ENCODE measurements around the gene CTF1.

CTF1 gene

DNA sequence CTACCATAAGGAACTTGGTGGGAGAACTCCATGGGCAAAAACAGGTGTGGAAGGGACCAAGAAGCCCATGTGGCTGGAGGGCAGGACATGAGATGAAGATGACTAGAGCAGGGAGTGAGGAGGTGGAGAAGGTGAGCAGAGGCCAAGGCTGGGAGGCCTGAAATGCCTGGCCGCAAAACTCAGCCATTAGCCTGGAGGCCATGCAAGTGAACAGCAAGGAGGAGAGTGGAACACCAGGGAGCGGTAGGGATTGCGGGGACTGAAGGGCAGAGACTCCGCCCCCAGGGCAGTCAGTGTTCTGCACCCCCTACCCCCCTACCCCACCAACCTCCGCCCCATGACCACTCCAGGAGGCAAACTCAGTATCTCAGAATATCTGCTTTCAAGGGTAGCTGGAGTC is 19.5 kb upstream of the CTF1 start:
- DNase-seq (ENCODE audit: low spot score), result no peak
- TF ChIP-seq, protein P1, sequence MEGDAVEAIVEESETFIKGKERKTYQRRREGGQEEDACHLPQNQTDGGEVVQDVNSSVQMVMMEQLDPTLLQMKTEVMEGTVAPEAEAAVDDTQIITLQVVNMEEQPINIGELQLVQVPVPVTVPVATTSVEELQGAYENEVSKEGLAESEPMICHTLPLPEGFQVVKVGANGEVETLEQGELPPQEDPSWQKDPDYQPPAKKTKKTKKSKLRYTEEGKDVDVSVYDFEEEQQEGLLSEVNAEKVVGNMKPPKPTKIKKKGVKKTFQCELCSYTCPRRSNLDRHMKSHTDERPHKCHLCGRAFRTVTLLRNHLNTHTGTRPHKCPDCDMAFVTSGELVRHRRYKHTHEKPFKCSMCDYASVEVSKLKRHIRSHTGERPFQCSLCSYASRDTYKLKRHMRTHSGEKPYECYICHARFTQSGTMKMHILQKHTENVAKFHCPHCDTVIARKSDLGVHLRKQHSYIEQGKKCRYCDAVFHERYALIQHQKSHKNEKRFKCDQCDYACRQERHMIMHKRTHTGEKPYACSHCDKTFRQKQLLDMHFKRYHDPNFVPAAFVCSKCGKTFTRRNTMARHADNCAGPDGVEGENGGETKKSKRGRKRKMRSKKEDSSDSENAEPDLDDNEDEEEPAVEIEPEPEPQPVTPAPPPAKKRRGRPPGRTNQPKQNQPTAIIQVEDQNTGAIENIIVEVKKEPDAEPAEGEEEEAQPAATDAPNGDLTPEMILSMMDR (IDR thresholded peaks at IDR 0.05; ENCODE audit: extremely low read depth, missing control alignments), result no peak

DNA sequence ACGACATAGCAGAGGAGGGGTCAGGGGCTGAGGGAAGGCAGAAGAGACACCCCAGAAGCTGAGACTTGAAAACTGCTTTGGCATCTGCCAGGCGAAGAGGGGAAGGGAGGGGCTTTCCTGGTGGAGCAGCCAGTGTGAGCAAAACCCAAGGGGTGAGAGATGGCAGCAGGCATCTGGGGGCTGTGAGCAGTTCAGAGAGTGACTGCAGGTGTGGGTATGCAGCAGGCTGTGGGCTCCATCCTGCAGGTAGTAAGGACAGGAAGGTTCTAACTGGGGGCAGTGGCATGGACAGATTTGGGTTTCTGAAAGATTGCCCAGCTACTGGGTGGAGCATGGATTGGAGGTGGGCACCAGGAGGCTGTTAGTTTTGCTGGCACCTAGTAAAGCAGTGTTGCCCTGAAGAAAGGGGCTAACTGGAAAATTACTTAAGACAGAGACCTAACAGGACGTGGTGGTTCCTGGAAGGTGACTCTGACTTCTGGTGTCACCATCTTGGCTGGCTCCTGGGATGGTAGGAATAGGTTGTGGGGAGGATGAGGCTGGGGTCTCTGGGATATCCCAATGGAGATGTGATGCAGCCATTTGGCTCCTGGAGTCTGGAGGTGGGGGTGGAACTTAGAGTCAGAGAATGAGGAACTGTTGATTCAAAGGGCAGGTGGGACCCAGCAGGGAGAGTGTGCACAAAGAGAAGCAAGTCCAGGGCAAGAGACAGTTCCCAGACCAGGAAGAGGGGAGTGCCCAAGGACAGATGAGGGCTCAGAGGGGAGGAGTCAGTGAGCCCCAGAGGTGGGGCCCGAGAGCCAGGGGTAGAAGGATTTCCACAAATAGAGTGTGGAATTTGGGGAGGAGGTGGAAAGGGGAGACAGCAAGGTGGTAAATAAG is 13.7 kb upstream of the CTF1 start:
- TF ChIP-seq, protein P1 (IDR thresholded peaks at IDR 0.05; ENCODE audit: extremely low read depth, missing control alignments), result no peak
- peak; percentile 1 for DNase-seq (ENCODE audit: low spot score)

DNA sequence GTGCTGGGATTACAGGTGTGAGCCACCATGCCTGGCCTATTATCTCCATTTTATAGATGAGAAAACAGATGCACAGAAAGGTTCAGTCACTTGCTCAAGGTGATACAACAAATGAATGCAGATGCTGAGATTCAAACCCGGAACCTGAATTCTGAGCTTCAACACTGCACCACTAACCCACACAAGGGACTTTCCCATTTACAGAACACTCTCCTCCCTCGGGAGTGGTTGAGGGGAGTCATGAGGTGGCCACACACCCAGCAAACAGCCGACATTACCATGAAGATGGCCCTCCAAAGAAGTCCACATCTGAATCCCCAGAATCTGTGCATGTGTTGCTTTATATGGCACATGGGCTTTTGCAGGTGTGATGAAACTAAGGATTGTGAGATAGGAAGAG is 11.7 kb upstream of the CTF1 start:
- peak; percentile 58 for DNase-seq (ENCODE audit: low spot score)
- TF ChIP-seq, protein P1 (IDR thresholded peaks at IDR 0.05; ENCODE audit: extremely low read depth, missing control alignments), result no peak

DNA sequence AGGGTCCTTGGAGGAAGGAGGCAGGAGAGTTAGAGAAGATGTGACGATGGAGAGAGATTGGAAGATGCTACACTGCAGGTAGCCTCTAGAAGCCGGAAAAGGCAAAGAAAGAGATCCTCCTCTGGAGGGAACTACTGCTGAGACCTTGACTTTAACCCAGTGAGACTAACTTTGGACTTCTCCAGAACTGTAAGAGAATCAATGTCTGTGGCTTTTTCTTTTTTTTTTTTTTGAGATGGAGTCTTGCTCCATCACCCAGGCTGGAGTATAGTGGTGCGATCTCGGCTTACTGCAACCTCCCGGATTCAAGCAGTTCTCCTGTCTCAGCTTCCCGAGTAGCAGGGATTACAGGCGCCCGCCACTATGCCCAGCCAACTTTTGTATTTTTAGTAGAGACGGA is 11.2 kb upstream of the CTF1 start:
- TF ChIP-seq, protein P1 (IDR thresholded peaks at IDR 0.05; ENCODE audit: extremely low read depth, missing control alignments), result no peak
- DNase-seq (ENCODE audit: low spot score), result no peak

DNA sequence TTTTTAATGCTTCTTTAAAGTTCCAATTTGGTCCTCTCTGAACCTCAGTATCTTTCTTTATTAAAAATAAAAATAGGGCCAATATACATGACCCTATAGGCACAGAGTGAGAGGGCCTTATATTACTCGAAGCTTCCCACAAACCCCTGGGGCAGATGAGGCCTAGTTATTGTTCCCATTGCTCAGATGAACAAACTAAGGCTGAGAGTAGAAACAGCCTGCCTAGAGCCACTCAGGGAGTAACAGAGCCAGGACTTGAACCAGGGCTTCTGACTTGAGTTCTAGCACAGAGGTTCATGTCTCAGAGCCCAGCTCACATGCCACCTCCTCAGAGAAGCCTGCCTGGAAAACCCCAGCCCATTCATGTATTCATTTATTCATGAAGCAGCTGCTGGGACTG is 10.3 kb upstream of the CTF1 start:
- TF ChIP-seq, protein P1 (IDR thresholded peaks at IDR 0.05; ENCODE audit: extremely low read depth, missing control alignments), result no peak
- no peak for DNase-seq (ENCODE audit: low spot score)

DNA sequence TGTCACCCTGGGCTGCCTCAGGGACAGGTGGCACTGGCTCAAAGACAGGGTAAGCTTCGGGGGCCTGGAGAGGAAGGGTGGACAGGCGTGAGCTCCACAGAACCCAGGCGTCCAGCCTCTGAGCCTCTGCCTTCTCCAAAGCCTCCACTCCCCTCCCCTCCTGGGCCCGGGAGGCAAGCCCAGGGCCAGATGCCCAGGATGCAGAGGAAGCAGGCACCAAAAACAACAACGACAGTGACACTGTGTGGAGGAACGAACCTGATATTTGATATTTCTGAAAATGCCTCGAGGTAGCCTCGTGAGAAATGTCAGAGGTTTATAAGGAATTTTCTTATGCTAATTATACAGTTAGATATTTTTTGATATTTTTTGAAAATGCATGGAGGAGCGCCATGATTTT is 8.5 kb upstream of the CTF1 start:
- no peak for DNase-seq (ENCODE audit: low spot score)
- TF ChIP-seq, protein P1 (IDR thresholded peaks at IDR 0.05; ENCODE audit: extremely low read depth, missing control alignments), result no peak

DNA sequence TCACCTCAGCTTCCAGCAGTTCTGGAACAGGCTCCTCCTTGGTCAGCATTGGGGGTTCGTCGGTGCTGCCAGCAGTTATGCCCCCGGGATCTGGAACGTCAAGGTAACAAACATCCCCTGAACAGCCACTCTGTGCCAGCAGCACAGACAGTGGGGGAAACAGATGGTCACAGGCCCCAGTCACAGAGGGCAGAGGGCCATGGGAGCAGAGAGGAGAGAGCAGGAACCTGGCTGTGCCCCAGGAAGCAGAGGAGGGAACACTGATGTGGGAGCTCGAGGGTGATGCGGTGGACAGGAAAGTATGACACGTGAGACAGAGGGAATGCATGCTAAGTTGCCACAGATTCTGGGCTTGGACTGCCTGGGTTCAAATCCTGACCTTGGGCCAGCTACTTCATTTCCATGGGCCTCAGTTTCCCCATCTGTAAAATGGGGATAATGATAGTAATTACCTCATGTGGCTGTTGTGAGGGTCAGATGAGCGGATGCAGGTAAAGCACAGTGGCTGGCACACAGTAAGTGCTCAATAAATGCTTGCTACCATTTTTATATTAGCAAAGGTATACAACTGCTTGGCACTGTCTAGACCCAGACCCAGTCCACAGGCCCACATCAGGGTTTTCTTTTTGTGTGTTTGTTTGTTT is 7.4 kb upstream of the CTF1 start:
- TF ChIP-seq, protein P1 (IDR thresholded peaks at IDR 0.05; ENCODE audit: extremely low read depth, missing control alignments), result no peak
- DNase-seq (ENCODE audit: low spot score), result no peak
